NK-92 treated with Interleukin-12 subunit alpha and Interleukin-12 subunit beta, amount 100 ng/mL, for 24 hours (cell line): Measurements from ENCODE around the gene WFIKKN2.
"Not testable (repeated sequence)": the region's sequence is repeated elsewhere in the genome, so short reads cannot be mapped to it uniquely, and the experiment has no call there.

Experiments used
- DNase-seq: peaks from one replicate; lab custom pipeline; 2025; lab: John Stamatoyannopoulos, UW

WFIKKN2 gene

DNA sequence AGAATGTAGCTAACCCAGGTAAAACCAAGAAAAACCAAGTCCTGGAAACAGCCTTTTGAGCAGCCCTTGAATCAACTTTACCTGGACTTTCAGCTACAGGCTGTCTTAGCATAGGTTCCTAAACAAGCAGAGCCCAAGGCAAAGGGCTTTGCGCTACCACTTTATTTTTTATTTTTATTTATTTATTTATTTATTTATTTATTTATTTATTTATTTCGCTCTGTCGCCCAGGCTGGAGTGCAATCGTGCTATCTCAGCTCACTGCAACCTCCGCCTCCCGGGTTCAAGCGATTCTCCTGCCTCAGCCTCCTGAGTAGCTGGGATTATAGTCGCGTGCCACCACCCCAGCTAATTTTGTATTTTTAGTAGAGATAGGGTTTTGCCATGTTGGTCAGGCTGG, 41.7 kb downstream of the WFIKKN2 start:
- not testable (repeated sequence) for DNase-seq

DNA sequence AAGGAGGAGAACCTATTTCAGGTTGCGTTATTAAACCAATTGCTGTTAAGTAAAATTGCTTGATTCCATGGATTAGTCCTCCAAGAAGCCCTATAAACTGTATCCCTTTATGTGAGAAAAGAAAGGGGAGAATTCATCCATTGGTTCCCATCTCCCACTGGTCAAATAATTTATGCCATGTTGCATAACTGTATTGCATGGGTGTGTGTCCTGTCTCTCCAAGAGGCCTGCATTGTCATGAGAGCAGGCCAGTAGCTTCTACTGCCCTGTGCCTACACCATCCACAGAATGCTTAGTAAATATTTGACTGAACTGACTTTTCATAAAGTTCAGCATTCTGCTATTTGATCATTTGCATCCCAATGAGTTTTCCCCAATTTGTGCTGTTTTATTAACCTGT, 42.5 kb downstream of the WFIKKN2 start:
- no peak for DNase-seq

DNA sequence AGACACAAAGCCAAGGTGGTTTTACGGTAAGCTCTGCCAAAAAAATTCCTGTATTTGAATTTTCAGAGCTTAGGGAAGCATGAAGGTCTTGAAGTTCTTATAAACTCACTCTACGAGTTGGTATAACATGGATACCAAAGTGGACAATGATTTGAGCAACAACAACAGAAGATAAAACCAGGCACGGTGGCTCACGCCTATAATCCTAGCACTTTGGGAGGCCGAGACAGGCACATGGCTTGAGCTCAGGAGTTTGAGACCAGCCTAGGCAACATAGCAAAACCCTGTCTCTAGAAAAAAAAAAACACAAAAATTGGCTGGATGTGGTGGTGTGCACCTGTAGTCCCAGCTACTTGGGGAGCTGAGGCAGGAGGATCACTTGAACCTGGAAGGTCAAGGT, 43.7 kb downstream of the WFIKKN2 start:
- DNase-seq, result no peak

DNA sequence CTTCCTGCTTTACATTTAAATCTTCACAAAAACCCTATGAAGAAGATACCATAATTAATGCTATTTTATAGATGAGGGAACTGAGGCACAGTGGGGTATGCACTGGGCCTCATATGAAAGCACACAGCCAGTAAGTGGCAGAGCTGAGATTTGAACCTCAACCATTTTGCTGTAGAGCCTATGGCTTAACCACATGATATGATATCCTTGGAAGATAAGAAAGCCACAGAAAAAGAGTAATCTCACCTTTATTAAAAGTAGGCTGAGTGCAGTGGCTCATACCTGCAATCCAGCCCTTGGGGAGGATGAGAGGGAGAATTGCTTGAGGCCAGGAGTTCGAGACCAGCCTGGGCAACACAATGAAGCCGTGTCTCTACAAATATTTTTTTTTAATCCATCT, 45.8 kb downstream of the WFIKKN2 start:
- no peak for DNase-seq

DNA sequence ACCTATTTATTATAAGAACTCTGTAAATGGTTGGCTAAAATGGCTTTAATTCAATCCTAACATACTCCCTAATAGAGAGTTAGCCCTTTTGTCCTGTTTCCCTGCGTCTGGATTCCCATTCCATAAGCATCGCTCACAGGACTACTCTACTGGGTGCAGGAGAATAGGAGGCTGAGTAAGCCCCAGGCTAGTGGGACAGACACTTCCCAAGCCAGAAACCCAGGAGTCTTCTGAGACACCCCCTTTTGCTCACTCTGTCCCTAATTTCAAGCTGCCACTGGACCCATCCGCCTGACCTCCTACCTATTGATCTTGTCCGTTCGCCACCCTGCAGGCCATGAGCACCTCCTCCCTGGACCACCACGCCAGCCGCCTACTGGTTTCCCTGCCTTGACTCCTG, 47.5 kb downstream of the WFIKKN2 start:
- no peak for DNase-seq

DNA sequence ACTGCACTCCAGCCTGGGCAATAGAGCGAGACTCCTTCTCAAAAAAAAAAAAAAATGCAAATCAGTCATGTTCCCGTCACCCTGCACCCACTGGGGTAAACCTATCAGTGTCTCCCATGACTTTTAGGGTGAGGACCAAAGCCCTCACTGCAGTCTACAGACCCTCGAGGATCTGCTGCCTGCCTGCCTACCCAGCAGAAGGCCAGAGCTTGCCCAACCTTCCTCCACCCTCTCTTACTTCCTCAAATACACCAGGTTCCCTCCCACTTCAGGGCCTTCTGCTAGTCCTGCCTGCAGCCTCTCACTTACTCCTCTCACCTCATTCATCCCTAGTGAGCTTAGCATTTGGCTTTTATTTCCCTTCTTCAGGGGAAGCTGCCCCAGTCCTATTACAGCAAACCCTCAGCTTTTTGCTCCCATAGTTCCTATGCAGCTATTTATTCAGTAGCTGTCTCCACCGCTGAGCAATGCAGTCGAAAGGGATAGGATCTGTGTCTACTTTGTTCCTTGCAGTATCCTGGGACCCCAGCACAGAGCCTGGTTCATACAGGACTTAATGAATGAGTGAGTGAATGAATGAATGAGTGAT, 48.6 kb downstream of the WFIKKN2 start:
- no peak for DNase-seq

DNA sequence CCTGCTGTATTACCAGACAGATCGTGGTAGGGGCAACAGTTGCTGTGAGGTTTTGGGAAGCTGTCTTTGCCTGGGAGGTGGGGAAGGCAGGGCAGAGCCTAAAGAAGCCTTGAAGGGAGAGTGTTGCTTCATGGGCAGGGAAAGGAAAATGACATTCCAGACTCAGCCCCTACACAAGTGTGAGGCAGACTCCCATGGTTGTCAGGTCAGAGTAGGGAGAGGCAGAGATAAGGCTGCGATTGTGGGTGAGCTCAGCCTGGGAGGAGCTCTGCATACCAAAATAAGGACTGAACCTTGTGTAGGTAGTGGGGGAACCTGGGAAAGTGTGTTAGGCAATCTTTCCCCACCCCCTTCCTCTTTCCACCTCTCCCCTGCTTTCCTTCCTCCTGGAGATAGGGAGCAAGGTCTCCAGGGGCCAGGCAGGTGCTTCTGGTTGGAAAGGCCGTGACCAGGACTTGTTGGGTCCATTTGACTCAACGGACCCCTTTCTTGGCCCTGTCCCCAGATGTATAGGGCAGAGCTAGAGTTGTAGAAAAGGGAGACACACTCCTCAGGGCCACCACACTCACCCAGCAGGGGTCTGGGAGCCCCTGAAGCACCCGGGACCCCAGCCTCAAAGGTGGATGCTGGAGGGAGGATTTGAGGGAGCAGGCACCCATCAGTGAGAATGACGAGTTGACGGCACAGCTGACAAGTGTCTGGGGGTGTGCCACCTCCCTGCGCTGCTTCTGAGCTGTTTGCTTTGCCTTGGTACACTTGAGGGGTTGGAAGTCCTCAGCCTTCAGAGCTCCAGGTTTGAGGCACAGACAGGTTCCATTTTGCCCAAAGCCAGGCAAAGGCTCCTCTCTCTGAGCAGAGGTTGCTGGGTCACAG, 49.3 kb downstream of the WFIKKN2 start:
- no peak for DNase-seq

DNA sequence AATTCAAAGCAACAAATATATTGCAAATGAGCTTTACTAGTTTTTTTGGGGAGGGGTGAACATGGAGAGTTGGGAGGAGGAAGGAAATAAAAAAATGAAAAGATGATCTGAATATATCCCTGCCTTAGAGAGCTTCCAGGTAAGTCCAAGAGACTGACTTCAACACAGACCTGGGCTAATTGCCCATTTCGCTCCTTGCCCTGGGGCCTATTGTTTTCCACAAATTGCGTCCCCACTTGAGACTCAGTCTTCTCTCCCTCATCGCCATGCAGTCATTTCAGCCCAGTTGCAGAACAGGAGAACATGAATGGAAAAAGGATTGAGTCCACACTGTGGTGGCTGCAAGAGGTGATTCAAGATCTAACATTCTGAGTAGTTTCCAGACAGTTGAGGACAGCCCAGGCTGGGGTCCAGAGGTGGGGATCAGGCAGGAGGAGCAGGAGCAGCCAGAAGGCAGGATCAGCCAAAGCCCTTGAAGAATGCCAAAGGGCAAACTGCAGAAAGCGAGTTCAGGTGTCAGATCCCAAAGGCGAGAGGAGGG, 52.4 kb downstream of the WFIKKN2 start:
- DNase-seq, result no peak

DNA sequence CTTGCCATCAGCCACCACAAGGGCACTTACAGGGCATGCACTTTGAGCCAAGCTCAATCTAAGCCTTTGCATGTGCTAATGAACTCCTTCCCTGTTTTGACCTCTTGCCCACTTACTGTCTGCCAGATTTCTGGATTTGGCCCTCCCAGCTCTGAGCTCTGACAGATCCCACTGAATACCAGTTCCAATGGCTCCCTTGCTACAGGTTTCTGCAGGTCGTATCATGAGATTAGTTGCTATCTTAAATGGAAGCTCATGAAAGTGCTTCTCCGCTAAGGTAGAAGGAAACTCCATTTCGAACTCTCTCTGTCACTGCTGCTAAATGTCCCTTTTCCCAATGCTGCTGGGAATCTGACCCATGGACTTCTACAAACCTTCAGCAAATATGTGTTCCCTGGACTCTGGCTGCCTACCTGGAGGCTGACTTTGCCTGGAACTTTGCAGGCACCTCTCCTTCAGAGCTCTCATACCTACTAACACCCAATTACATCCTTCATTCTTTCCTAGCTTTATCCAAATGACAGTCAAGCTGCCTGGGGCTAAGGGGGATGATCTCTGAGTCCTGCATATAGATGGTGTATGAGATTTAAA, 54.2 kb downstream of the WFIKKN2 start:
- DNase-seq, result no peak

DNA sequence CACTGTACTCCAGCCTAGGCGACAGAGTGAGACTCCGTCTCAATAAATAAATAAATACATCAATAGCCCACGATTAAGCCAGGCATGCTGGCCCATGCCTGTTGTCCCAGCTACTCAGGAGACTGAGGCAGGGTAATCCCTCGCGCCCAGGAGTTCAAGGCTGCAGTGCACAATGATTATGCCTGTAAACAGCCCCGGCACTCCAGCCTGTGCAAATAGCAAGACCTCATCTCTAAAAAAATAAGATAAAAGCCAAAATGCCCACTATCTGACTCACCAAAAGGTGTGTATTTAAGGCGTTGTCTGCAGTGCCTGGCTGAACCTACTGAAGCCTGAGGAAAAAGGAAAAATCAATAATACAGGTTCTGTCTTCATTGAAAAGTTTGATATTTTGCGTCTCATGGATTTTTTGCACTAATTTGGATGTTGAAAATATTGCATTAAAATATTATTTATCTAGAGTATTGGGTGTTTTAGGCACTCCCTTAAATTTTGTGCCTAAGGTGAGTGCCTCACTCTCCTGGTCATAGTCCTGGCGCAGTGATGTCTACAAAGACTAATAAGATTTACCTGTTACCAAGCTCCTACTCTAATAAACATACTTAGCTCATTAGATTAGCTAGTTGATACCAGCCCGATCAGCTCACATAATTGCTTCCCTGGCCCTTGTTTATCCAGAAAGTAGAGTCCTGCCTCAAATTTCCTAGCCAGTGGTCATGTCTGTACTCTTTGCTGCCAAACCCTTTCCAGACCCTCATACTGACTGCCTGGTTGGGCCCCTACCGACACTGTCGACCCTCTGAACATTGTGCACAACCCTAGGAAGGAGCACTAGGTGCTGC, 55.5 kb downstream of the WFIKKN2 start:
- no peak for DNase-seq

DNA sequence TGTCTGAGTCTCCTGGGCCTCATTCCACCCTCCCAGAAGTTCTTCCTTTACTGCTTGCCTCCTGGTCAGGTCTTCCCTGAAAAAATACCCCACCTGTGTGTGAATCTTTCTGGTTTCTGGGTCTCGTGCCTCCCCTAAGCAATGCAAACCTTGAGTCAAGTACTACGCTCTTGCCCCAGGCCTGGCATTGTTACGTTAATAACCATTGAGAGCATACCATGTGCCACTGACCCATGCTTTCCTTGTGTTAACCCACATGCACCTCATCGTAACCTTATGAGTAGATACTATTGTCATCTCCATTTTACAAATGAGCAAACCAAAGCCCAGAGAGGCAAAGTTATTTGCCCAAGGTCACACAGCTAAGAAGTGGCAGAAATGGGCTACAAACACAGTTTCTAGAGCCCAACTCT, 56.2 kb downstream of the WFIKKN2 start:
- DNase-seq, result no peak
